B cell (primary cell): Measurements from ENCODE around the gene CARS2.

Source experiments
- EZH2 ChIP-seq: IDR thresholded peaks from 2 replicates; pipeline ENCODE4 v1.6.1; 2012; ENCODE audit warnings: borderline replicate concordance, low read depth, mild to moderate bottlenecking, moderate library complexity, low read length; ENCODE audit not compliant: insufficient read depth, poor library complexity, severe bottlenecking
- TF ChIP-seq, protein P1 (sequence below): fragments of 200-600 bp; IDR thresholded peaks from one replicate; pipeline ENCODE4 v1.8.0; 2022; ENCODE audit warnings: antibody characterized with exemption, mild to moderate bottlenecking

DNA sequence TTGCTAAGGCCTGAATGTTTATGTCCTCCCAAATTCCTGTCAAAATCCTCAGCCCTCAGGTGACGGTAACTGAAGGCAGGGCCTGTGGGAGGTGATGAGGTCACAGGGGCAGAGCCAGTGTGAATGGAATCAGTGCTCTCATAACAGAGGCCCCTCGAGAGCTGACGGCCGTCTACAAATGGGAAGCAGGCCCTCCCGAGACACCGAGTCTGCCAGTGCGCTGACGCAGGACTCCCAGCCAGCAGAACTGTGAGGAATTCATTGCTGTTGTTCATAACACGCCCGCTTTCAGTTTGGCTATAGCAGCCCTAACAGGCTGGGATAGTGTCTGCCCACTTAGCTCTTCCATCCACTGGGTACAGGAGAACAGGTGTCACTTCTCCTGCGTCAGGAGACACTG, 41.2 kb downstream of the CARS2 start:
- TF ChIP-seq, protein P1, sequence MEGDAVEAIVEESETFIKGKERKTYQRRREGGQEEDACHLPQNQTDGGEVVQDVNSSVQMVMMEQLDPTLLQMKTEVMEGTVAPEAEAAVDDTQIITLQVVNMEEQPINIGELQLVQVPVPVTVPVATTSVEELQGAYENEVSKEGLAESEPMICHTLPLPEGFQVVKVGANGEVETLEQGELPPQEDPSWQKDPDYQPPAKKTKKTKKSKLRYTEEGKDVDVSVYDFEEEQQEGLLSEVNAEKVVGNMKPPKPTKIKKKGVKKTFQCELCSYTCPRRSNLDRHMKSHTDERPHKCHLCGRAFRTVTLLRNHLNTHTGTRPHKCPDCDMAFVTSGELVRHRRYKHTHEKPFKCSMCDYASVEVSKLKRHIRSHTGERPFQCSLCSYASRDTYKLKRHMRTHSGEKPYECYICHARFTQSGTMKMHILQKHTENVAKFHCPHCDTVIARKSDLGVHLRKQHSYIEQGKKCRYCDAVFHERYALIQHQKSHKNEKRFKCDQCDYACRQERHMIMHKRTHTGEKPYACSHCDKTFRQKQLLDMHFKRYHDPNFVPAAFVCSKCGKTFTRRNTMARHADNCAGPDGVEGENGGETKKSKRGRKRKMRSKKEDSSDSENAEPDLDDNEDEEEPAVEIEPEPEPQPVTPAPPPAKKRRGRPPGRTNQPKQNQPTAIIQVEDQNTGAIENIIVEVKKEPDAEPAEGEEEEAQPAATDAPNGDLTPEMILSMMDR: no peak
- no peak for TF ChIP-seq EZH2
